Motor neuron (in vitro differentiated cells): ENCODE results near the gene PPIF. TPM values are rescaled to one million over a fixed set of nuclear protein-coding genes. Genes with fewer than 3 reads are reported as not detected.
A peak's percentile ranks its signal among the peaks of the same experiment; 100 is the strongest.

Experiments used
- ATAC-seq, 8 experiments: fragments of 200-7000 bp; cut with Tn5 transposase; replicated peaks in 6 of 8; 2 replicates each; pipeline ENCODE4 v1.8.0; 2021; ENCODE audit warnings: mild to moderate bottlenecking in 8 of 8, moderate library complexity in 8 of 8
- H3K27ac ChIP-seq, 2 donors: fragments of 250-450 bp; sonication (Bioruptor Pico); 2 replicates each; pipeline ENCODE4 v1.9.0; 2021; ENCODE audit warnings: antibody characterized with exemption in 2 of 2, mild to moderate bottlenecking in 2 of 2, moderate library complexity in 1 of 2
- H3K4me1 ChIP-seq, 2 donors: fragments of 250-450 bp; sonication (Bioruptor Pico); replicated peaks in 1 of 2; 2 replicates each; pipeline ENCODE4 v1.6.1; 2021; ENCODE audit warnings: antibody characterized with exemption in 2 of 2, mild to moderate bottlenecking in 2 of 2, moderate library complexity in 1 of 2
- H3K4me3 ChIP-seq, 5 donors: fragments of 250-450 bp; sonication (Bioruptor Pico); 2 replicates each; pipeline ENCODE4 v1.9.0; 2021; ENCODE audit warnings: antibody characterized with exemption in 5 of 5, mild to moderate bottlenecking in 5 of 5, moderate library complexity in 4 of 5
- WGBS, 10 experiments: fragments of 450-650 bp; shearing (Covaris generic); methylation state at CpG; one replicate each; pipeline ENCODE4 v1.0.0; 2022; 5-methylcytosine and 5-hydroxymethylcytosine counted together
- in situ Hi-C, 9 experiments: fragments of 400-800 bp; cut with MboI; loops; one replicate each; pipeline ENCODE4 v1.15.0; 2021; ENCODE audit warnings: low sequenced_read_pairs in 9 of 9, low pct_unique_long_range_greater_than_20kb in 2 of 9; ENCODE audit not compliant: unreplicated experiment in 9 of 9
- total RNA-seq, 8 experiments: library from RNA; unstranded; fragments of 300-600 nt; gene quantifications; 2 replicates each; pipeline versions ENCODE4 v1.2.3 to v1.2.4, GENCODE V29; 2022

PPIF gene
- total RNA-seq, 8 experiments from 2014 or later, result 10.3 to 90.8 (median 22.2) TPM

DNA sequence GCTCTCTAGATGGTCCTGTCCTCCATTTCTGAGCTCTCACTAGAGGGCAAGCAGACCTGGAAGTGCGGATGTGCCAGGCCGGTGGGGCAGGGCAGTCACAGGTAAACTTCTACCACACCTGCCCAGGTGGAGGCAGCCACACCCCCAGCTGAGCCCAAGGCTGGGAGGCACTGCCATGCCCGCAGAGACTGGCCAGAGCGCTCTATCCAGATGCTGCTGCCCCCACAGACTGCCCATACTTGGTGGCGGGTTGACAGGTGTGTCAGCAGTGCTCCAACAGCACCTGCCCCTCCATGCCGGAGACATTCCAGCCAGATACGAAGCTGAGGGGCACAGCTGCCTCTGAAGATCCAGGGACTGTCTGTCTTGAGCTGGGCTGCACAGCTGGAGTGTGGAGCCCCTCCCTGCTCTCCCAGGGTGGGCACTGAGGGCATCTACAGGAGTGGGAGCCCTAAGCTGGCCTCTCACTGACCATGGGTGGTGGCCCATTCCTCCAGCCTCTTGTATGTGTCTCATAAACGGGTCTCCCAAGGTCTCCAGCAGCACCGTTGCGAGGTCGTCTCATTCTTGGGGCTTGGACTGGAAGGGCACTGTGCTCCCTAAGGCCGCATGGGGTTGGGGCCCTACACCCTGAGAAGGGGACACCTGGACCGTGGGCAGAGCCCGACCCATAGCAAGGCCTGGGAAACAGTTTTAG, 38.2 kb upstream of the PPIF start:
- in situ Hi-C loops, result no loop called here
- 68 to 100% (median 95%) methylated on average over 1 to 12 of the region's 14 CpGs; no CpG with 5 or more reads in 4 of the 10 experiments for WGBS, 10 experiments
- no peak for ATAC-seq
- Histone ChIP-seq H3K4me1 (peaks cover 0 to 3% of the 10 kb centered on the region in 2 donors), H3K27ac (no peak overlapping the region), H3K4me3 (no peak overlapping the region)

DNA sequence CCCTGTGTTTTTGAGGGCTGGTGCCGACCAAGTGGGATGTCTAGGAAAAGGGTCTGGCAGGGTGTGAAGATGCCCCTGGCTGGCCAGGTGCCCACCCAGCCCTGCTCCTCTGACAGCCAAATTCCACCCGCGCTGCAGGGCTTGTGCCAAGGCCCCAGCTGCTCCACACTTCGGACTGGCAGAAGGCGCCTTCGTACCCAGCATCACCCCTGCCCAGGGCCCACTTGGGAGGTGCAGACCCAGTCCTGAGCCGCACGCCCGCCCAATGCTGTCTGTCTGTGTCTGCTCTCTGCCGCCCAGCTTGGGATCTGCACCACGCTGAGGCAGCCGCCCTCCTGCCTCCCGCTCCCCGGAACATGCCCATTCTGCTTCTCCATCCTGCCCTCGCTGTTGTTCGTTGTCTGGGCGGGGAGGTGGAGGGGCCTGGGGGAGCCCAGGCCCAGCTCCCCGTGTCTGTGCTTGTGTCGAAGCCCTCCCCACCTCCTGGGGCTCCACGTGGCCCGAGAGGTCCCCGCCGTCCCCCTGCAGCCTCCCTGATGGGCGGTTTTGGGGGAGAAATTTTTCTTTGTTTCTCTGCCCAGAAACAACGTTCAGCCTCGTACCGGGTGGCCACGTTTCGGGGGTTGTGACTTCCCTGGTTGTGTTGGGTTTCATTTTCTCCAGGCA, 36.9 kb upstream of the PPIF start:
- Histone ChIP-seq H3K4me3 (no peak overlapping the region), H3K27ac (peak overlapping the region in 1 of 2 donors; percentile 61), H3K4me1 (peaks cover 0 to 3% of the 10 kb centered on the region in 2 donors)
- in situ Hi-C loops, result no loop called here
- 75 to 94% (median 90%) methylated on average over 2 to 5 of the region's 29 CpGs; no CpG with 5 or more reads in 7 of the 10 experiments for WGBS, 10 experiments
- no peak for ATAC-seq

DNA sequence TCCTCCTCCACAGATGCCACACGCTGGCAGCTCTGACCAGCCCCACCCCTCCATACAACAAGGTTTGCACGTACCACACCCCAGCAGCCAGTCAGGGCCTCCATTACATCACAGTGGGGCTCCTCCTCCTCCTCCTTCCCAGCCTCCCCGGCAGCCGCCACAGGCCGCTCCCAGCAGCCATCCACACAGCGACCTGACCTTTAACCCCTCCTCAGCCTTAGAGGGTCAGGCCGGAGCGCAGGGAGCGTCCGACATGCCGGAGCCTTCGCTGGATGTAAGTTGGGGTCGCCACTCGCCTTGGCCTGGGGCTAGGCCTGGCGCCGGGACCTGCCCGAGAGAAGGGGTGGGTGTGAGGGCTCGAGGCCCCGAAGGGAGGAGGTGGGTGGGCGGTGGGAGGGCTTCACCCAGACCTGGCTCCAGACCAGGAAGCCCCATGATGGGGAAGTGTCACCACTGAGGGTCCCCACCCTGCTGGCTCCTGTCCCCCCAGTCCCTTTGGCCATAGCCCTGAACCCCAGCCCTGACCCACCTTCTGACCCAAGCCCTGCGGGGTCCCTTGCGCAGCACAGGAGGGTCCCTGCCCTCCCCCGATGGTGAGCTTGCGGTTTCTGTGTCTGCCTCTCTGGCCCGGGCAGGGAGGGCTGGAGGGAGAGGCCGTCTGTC, 36.2 kb upstream of the PPIF start:
- Histone ChIP-seq H3K4me3 (no peak overlapping the region), H3K27ac (peak overlapping the region in 1 of 2 donors; percentile 61), H3K4me1 (peaks cover 0 to 3% of the 10 kb centered on the region in 2 donors)
- in situ Hi-C loops, result no loop called here
- 100% methylated on average over 1 of the region's 26 CpGs; no CpG with 5 or more reads in 9 of the 10 experiments for WGBS, 10 experiments
- peak; percentile 2 to 67 (median 31) for ATAC-seq

DNA sequence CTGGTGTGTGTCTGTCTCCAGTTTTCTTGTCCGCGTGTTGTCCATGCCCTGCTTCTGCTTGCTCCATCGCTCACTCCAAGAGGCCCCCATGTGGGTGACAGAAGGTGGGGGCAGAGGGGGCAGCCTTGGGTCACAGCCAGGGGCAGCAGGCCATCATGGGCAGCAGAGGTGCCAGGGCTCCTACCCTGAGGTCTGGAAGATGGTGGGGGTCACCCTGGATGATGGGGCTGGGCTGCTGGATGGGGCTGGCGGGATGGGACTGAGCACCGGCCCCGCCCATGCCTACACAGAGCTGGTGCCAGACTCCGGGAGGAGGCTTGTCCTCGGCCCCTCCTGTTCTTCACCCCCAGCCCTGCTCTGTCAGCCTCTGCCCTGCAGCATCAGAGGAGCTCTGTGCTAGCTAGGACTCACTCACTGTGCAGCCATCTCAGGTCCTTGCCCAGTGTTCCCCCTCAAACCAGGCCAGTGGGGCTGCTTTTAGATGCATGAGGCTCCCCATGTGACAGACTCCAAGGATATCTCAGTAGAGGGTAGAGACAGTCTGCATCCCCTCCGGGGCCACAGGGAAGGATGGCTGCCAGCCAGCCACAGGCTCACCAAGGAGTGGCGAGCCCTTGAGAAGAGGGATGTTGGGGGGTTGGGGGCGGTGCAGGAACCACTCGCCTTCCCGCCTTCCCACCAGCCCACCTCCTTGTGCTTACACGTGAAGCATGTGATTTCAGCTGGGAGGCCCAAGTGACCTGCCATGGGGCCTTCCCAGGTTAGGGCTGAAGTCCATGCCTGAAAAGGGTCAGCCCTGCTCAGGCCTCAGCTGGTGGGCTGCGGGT, 35.5 kb upstream of the PPIF start:
- in situ Hi-C loops, result no loop called here
- no peak overlapping the region for H3K4me3 ChIP-seq
- WGBS, 10 experiments, result 89 to 100% (median 95%) methylated on average over 1 to 9 of the region's 15 CpGs; no CpG with 5 or more reads in 6 of the 10 experiments
- peaks cover 3% of the 10 kb centered on the region in 2 donors for H3K4me1 ChIP-seq
- H3K27ac ChIP-seq, result peak overlapping the region in 1 of 2 donors; percentile 61
- peak; percentile 5 to 49 (median 27) for ATAC-seq

DNA sequence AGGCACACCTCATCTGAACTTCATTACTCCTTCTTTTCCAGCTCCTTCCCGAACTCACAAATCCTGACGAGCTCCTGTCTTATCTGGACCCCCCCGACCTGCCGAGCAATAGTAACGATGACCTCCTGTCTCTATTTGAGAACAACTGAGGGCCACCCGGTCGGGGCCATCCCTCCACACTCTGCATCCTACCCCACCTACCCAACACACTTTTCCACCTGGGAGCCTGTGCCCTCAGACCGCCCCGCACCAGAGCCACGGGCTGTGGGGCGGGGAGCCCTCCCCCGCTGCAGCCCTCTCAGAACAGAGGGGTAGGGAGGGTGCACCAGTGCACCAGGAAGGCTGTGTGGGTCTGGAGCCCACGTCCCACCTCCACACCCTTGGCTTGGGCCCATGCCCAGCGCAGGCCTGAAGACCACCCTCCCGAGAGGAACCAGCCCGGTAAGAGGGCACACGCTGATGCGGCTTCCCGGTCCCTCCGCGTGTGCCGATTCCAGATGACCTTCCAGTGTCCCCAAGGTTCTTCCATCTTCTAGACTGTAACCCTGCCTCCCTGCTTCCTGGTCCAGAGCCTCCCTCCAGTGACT, 34.6 kb upstream of the PPIF start:
- no peak for ATAC-seq
- Histone ChIP-seq H3K4me1 (peaks cover 12% of the 10 kb centered on the region in 2 donors), H3K27ac (no peak overlapping the region), H3K4me3 (no peak overlapping the region)
- 100% methylated on average over 2 to 6 of the region's 22 CpGs; no CpG with 5 or more reads in 6 of the 10 experiments for WGBS, 10 experiments
- in situ Hi-C loops, result no loop called here

DNA sequence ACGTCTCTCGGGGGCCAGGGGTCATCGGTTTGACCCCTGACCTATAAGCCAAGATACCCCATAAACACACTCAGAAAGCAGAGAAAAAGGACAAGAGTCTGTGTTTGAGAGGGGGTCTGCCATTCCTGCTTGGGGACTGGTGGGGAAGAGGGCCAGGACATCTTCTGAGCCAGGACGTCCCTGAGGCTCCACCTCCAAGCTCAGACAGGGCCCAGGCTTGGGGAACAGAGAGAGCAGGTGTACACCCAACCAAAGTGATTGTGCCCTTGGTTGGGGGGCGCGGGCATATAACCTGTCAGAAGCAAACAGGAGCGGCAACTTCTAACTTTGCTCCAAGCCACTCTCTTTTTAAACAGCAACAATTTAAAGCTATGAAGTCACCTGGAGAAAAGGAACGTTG, 33.9 kb upstream of the PPIF start:
- peaks cover 17 to 18% of the 10 kb centered on the region in 2 donors for H3K4me1 ChIP-seq
- H3K27ac ChIP-seq, result no peak overlapping the region
- no peak overlapping the region for H3K4me3 ChIP-seq
- 73 to 100% (median 96%) methylated on average over 1 to 4 of the region's 8 CpGs; no CpG with 5 or more reads in 4 of the 10 experiments for WGBS, 10 experiments
- in situ Hi-C loops, result no loop called here
- no peak for ATAC-seq

DNA sequence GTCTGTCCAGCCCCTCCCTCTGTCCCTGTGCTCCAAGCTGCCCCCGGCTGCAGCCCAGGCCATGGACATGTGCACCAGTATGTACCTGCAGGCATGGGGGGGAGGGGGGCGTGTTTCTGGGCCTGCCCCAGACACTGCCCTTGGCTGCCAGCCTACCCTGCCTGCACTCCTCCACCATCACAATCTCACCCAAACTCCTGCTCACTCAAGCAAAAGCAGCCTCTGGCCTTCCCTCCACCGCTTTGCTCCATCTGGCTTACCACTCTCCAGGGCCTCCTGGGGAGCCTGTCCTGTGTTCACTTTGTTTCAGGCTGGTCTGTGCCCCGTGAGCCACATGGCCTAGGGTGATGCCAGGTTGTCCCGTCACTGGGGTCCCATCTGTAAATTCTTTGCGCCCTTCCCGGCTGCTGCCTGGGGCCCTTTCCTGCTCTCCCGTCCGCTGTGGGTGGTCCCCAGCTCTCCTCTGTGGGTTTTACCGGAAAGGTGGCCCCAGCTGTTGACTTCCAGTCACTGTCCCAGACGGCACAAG, 33.3 kb upstream of the PPIF start:
- 60 to 100% (median 86%) methylated on average over 1 to 5 of the region's 11 CpGs; no CpG with 5 or more reads in 3 of the 10 experiments for WGBS, 10 experiments
- in situ Hi-C loops, result no loop called here
- H3K4me3 ChIP-seq, result no peak overlapping the region
- no peak overlapping the region for H3K27ac ChIP-seq
- peaks cover 17 to 18% of the 10 kb centered on the region in 2 donors for H3K4me1 ChIP-seq
- ATAC-seq, result peak in 2 of 8 experiments; percentile 4 to 5

DNA sequence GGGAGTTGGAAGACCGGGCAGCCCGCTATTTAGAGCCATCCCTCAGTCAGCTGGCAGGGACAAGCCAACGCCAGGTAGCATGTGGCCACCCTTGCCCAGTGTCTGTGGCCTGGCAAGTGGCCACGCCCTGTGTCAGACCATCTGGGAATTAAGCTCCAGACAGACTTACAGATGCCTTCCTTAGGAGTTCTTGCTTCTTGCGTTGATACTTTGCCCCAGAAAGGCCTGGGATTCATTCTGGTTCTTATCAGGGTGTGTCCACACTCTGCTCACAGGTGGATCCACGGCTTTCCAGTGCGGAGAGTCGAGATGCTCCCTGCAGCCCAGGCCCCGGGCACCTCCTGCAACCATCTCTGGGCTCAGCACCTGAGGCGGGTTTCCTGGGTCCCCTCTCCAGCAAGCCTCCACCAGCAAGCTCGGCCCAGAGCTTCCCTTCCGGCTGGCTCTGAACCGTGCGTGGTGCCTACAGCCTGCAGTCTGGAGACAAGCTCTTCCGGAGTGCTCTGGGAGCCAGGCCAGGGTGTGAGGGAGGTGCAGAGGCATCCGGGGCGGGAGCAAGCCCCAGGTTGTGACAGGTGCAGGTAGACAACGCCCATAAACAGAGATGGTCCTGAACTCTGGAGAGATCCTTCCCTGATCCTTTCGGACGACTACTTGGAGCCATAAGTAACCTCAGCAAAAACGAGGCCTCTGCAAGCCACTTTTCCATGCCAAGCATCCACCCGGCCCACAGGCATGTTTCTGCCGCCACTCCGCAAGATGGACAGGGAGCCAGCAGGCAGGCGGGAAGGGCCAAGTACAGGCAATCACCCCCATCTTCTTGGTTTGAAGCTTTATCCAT, 32.3 kb upstream of the PPIF start:
- in situ Hi-C loops, result no loop called here
- Histone ChIP-seq H3K27ac (no peak overlapping the region), H3K4me3 (no peak overlapping the region), H3K4me1 (peaks cover 17 to 18% of the 10 kb centered on the region in 2 donors)
- 62 to 100% (median 92%) methylated on average over 1 to 11 of the region's 25 CpGs; no CpG with 5 or more reads in 1 of the 10 experiments for WGBS, 10 experiments
- ATAC-seq, result no peak

DNA sequence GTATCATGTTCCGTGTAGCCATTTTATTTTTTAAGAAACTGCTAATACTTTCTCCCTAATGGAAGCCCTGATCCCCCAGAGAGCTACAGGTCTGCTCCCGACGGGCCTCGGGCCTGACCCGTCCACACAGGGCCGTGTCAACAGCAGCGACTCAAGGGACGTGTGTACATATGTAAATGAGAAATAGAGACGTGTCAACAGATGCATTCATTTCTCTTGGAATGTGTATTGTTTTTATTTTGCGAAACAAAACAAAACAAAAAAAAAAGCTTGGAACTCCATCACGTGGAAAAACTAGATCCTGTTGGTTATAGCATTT, 31.7 kb upstream of the PPIF start:
- 8 to 83% (median 57%) methylated on average over 1 to 7 of the region's 11 CpGs; no CpG with 5 or more reads in 3 of the 10 experiments for WGBS, 10 experiments
- peak in 1 of 8 experiments; percentile 7 for ATAC-seq
- Histone ChIP-seq H3K4me3 (no peak overlapping the region), H3K4me1 (peaks cover 17 to 18% of the 10 kb centered on the region in 2 donors), H3K27ac (no peak overlapping the region)
- in situ Hi-C loops, result no loop called here

DNA sequence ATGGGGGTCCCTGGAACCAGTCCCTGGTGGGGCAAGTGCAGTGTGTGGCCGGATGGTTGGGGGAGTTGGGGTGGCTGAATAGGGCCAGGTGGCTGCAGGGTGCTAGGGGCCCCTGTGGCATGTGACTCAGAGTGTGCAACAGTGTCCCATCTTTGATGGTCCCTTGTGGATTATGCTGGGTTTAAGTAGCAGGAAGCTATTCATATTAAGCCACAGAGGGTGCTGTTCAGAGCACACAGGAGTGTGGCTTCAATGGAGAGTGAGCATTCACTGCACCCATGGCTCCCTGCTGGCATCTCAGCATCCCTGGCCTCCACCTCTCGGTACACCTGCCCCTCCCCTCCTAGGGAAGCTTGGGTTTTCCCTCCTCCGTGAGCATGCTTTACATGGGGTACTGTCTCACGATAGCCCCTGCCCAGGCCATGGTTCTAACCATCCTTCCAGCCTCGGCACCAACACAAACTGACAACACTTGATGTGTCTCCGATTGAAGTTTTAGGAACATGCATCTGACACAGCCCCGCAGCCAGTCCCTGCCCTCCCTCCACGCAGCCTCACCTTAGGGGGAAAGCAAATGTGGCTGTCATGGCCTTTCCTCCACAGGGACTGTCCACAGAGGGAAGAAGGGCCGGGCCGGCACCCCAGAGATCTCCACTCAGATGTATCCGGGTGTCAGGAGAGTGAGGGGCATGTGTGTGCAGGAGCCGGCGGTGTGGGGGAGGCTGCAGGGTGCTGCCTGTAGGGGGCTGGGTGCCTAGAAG, 30.4 kb upstream of the PPIF start:
- ATAC-seq, result peak; percentile 2 to 35 (median 22)
- H3K4me1 ChIP-seq, result peaks cover 17 to 18% of the 10 kb centered on the region in 2 donors
- peak overlapping the region in 1 of 2 donors; percentile 35 for H3K27ac ChIP-seq
- in situ Hi-C loops, result no loop called here
- WGBS, 10 experiments, result 38 to 68% (median 50%) methylated on average over 1 to 6 of the region's 13 CpGs; no CpG with 5 or more reads in 6 of the 10 experiments
- no peak overlapping the region for H3K4me3 ChIP-seq

DNA sequence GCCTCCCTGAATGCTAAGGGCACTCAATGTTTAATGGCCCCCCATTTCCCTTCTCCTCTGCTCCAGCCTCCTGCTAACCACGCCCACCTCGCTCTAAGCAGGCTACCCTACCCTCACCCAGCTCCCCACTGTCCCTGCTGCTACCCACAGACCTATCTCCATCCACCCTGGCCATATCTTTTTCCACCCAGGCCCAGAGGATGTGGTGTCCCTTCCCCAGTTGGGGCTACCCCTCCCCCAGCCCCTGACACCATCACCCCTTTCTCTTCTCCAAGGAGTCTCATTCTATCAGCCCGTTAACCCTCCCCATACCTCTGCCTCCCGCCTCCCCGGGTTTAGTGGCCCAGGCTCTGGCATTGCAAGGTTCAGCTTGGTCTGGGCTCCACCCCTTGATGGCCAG, 28.9 kb upstream of the PPIF start:
- no peak overlapping the region for H3K27ac ChIP-seq
- no peak for ATAC-seq

More for the DNA sequence above, 28.9 kb upstream of the PPIF start:
- in situ Hi-C loops, result no loop called here
- WGBS, 10 experiments, result 50 to 89% methylated on average over 1 to 3 of the region's 5 CpGs; no CpG with 5 or more reads in 8 of the 10 experiments
- Histone ChIP-seq H3K4me3 (no peak overlapping the region), H3K4me1 (peaks cover 16 to 17% of the 10 kb centered on the region in 2 donors)
